ENCODE measurements around the gene TIMM10B.

- TF ChIP-seq POLR2A (IDR thresholded peaks at IDR 0.05) (peak; percentile 70 to 88), CTCF (IDR thresholded peaks at IDR 0.05) (no peak)
Observed at GRCh38 chr11:6481012-6481923, at the start of gene TIMM10B, which contains the start of gene ARFIP2.

Measured in heart left ventricle (tissue), 13 donors.